Measurements from ENCODE around the gene SLC1A6. TPM values are rescaled to one million over a fixed set of nuclear protein-coding genes. Genes with fewer than 3 reads are reported as not detected.
"Not testable (repeated sequence)": the region's sequence is repeated elsewhere in the genome, so short reads cannot be mapped to it uniquely, and the experiment has no call there.

The SLC1A6 gene
- 0.26 TPM for polyA plus RNA-seq (2013, experiment 1 of 2)
- 0.15 TPM for polyA plus RNA-seq (2013, experiment 2 of 2)

DNA sequence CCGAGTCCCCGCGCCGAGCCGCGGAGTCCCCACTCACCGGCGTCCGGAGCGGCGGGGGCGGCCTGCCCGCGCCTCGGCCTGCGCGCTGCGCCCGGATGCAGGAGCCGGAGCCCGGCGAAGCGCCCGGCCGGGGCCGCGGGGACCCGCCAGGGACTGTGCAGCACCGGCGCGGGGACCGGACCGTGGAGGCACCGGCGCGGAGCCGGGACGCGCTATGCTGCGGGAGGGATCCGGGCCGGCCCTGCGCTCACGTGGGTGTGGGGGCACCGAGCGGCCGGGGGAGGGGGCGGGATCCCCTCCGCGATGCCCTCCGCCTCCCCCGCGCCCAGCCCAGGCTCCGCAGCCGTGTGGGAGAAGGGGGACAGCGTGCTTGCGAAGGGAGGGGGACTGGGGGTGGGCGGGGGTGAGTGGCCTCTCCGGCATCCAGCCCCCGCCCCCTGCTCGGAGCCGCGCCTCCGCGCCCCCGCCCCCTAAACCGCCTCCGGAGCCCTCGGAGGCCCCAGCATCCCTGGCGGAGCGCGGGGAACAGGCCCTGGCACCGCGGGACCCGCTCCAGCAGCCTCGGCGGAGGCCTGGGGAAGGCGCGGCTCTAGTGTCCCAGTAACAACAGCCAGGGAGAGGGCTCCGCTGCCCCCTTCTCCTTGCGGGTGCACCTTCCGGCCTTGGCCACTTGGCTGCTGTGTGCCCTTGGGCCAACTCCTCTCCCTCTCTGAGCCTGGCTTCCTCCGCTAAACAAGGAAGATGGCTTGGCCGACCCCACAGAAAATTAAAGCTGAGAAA lies at the start of gene SLC1A6:
Gene SLC1A6 (minus strand): TSS at position 389 of the 780 bp plus-strand sequence. CDS start 6,954 bp downstream, outside the sequence.
- H3K27ac ChIP-seq (ENCODE audit: low read depth, low read length, severe bottlenecking) = no peak within 1 kb of the TSS
- 6 to 7% methylated on average over 37 to 39 of the region's 84 CpGs for WGBS, 2 experiments (ENCODE audit: insufficient coverage in 2 of 2)
- H3K4me3 ChIP-seq (ENCODE audit: extremely low read depth, insufficient read depth, low read length, poor library complexity, severe bottlenecking) = peak within 1 kb of the TSS; percentile 2

DNA sequence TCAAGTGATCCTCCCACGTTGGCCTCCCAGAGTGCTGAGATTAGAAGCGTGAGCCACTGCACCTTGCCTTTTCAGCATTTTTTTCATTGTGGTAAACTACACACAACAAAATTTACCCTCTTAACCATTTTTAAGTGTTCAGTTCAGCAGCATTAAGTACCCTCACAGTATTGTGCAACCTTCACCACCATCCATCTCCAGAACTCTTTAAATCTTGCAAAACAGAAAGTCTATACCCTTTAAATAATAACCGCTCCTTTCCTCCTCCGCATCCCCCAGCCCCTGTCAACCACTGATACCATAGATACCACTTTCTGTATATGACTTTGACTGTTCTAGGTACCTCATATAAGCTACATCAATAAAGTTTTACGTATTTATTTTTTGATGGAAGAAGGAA lies 48.8 kb upstream of the SLC1A6 start:
- WGBS, 2 experiments (ENCODE audit: insufficient coverage in 2 of 2) = 76 to 83% methylated on average over 3 to 4 of the region's 5 CpGs
- Histone ChIP-seq H3K4me3 (ENCODE audit: extremely low read depth, insufficient read depth, low read length, poor library complexity, severe bottlenecking) (no peak overlapping the region), H3K9me3 (ENCODE audit: control insufficient read depth, low read length) (peaks cover 31% of the 10 kb centered on the region), H3K36me3 (ENCODE audit: control insufficient read depth, insufficient read depth, low read length) (no peaks in the 10 kb centered on the region), H3K27ac (ENCODE audit: low read depth, low read length, severe bottlenecking) (no peak overlapping the region), H3K4me1 (ENCODE audit: control insufficient read depth, insufficient read depth, low read length, poor library complexity, severe bottlenecking) (no peaks in the 10 kb centered on the region)

More for the DNA sequence above, at the start of gene SLC1A6:
- H3K36me3 ChIP-seq (ENCODE audit: control insufficient read depth, insufficient read depth, low read length) = no peaks in the 10 kb centered on the region
- no peaks in the 10 kb centered on the region for H3K4me1 ChIP-seq (ENCODE audit: control insufficient read depth, insufficient read depth, low read length, poor library complexity, severe bottlenecking)
- H3K9me3 ChIP-seq (ENCODE audit: control insufficient read depth, low read length) = no peaks in the 10 kb centered on the region

DNA sequence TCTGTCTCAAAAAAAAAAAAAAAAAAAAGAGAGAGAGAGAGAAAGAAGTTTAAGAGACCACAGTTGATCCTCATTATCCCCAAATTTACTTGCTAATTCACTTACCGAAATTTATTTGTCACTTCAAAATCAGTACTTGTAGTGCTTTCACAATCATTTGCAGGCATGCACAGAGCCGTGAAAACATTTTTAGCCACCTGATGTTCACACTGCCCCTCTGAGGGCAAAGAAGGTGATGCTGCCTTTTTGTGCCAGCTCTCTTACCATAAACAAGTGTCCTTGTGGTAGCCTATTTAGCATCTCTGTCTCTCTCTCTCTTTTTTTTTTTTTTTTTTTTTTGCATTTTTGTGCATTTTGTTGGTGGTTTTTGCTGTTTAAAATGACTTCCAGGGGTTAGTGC lies 45.6 kb upstream of the SLC1A6 start:
- WGBS, 2 experiments (ENCODE audit: insufficient coverage in 2 of 2) = 52 to 56% methylated on average over 2 of the region's 2 CpGs
- Histone ChIP-seq H3K9me3 (ENCODE audit: control insufficient read depth, low read length) (peaks cover 21% of the 10 kb centered on the region), H3K36me3 (ENCODE audit: control insufficient read depth, insufficient read depth, low read length) (no peaks in the 10 kb centered on the region), H3K4me1 (ENCODE audit: control insufficient read depth, insufficient read depth, low read length, poor library complexity, severe bottlenecking) (no peaks in the 10 kb centered on the region), H3K4me3 (ENCODE audit: extremely low read depth, insufficient read depth, low read length, poor library complexity, severe bottlenecking) (no peak overlapping the region), H3K27ac (ENCODE audit: low read depth, low read length, severe bottlenecking) (no peak overlapping the region)

DNA sequence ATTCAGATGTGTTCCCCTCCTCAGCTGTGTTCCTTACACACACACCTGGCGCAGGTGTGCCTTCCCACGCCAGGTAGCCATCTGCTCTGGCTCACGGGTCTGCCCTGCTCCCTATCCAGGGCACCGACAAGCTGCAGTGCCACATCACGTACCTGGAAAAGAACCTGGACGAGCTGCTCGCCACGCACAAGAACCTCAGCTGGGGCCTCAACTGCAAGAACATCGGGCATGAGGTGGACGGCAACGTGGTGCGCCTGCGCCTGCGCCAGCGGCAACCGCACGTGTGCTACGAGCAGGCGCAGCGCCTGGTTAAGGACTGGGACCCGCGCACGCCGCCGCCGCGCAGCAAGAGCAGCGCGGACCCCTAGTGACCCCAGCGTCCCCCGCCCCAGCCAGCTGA lies 43.1 kb upstream of the SLC1A6 start:
- WGBS, 2 experiments (ENCODE audit: insufficient coverage in 2 of 2) = 92 to 93% methylated on average over 18 to 31 of the region's 31 CpGs
- H3K4me3 ChIP-seq (ENCODE audit: extremely low read depth, insufficient read depth, low read length, poor library complexity, severe bottlenecking) = no peak overlapping the region
- peaks cover 18% of the 10 kb centered on the region for H3K9me3 ChIP-seq (ENCODE audit: control insufficient read depth, low read length)
- H3K27ac ChIP-seq (ENCODE audit: low read depth, low read length, severe bottlenecking) = no peak overlapping the region
- H3K4me1 ChIP-seq (ENCODE audit: control insufficient read depth, insufficient read depth, low read length, poor library complexity, severe bottlenecking) = no peaks in the 10 kb centered on the region
- H3K36me3 ChIP-seq (ENCODE audit: control insufficient read depth, insufficient read depth, low read length) = no peaks in the 10 kb centered on the region

DNA sequence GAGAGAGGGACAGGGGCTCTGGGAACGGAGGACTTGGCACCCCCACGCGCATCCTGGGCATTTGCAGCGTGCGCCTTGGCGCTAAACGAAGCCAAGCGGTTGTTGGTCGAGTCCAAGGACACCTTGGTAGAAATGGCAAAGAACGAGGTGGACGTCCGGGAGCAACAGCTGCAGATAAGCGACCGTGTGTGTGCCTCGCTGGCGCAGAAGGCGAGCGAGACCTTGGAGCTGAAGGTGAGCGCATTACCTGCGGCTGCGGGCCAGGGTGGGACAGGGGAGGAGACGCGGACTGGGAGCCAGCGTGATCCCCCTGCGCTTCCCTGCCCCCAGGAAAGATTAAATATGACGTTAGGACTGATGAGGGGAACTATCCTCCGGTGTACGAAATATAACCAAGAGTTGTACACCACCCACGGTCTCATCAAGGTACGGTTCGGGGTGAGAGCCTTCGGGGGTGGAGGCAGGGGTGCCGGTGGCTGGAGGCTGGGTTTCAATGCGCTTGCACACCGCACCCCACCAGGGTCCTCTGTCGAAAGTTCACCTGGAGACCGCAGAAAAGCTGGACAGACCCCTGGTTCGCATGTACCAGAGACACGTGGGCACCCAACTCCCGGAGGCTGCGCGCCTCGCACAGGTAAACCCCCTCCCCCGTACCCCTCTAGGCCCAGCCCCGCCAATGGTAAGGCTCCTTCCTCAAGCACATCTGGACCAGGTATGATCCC lies 41.8 kb upstream of the SLC1A6 start:
- H3K36me3 ChIP-seq (ENCODE audit: control insufficient read depth, insufficient read depth, low read length) = no peaks in the 10 kb centered on the region
- no peak overlapping the region for H3K4me3 ChIP-seq (ENCODE audit: extremely low read depth, insufficient read depth, low read length, poor library complexity, severe bottlenecking)
- H3K4me1 ChIP-seq (ENCODE audit: control insufficient read depth, insufficient read depth, low read length, poor library complexity, severe bottlenecking) = no peaks in the 10 kb centered on the region
- H3K9me3 ChIP-seq (ENCODE audit: control insufficient read depth, low read length) = peaks cover 22% of the 10 kb centered on the region
- no peak overlapping the region for H3K27ac ChIP-seq (ENCODE audit: low read depth, low read length, severe bottlenecking)
- WGBS, 2 experiments (ENCODE audit: insufficient coverage in 2 of 2) = 87% methylated on average over 39 to 40 of the region's 45 CpGs

DNA sequence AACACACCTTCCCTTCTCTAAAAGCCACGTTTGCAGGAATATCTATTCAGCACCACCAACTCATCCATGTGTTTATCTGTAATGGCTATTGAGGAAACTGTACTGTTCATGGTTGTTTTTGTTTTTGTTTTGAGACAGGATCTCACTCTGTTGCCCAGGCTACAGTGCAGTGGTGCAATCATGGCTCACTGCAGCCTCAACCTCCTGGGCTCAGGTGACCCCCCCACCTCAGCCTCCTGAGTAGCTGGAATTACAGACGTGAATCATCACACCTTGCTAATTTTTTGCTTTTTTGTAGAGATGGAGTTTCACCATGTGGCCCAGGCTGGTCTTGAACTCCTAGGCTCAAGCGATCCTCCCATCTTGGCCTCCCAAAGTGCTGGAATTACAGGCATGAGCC lies 39.2 kb upstream of the SLC1A6 start:
- not testable (repeated sequence) for H3K4me1 ChIP-seq (ENCODE audit: control insufficient read depth, insufficient read depth, low read length, poor library complexity, severe bottlenecking); H3K27ac ChIP-seq (ENCODE audit: low read depth, low read length, severe bottlenecking); H3K36me3 ChIP-seq (ENCODE audit: control insufficient read depth, insufficient read depth, low read length); H3K4me3 ChIP-seq (ENCODE audit: extremely low read depth, insufficient read depth, low read length, poor library complexity, severe bottlenecking)
- WGBS, 2 experiments (ENCODE audit: insufficient coverage in 2 of 2) = no CpG with 5 or more reads among the region's 3 CpGs
- H3K9me3 ChIP-seq (ENCODE audit: control insufficient read depth, low read length) = peaks cover 25% of the 10 kb centered on the region

DNA sequence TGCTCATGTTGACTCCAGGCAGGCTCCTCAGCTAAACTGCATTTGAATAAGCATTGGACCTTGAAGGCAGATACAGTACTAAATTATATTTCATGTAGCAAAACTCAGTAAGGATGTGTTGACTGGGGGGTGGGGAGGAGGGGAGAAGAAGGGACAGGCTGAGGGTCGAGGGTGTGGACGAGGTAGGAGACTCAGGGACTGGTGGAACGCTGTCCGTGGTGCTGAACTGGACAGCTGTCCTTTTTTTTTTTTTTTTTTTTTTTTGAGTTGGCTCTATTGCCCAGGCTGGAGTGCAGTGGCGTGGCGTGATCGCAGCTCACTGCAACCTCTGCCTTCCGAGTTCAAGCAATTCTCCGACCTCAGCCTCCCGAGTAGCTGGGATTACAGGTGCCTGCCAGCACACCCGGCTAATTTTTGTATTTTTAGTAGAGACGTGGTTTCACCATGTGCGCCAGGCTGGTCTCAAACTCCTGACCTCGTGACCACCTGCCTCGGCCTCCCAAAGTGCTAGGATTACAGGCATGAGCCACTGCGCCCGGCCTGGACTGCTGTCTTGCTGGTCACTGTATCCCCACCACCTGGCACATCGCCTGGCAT lies 36.4 kb upstream of the SLC1A6 start:
- Histone ChIP-seq H3K4me1 (ENCODE audit: control insufficient read depth, insufficient read depth, low read length, poor library complexity, severe bottlenecking) (no peaks in the 10 kb centered on the region), H3K9me3 (ENCODE audit: control insufficient read depth, low read length) (peaks cover 29% of the 10 kb centered on the region), H3K36me3 (ENCODE audit: control insufficient read depth, insufficient read depth, low read length) (no peaks in the 10 kb centered on the region), H3K27ac (ENCODE audit: low read depth, low read length, severe bottlenecking) (no peak overlapping the region), H3K4me3 (ENCODE audit: extremely low read depth, insufficient read depth, low read length, poor library complexity, severe bottlenecking) (no peak overlapping the region)
- WGBS, 2 experiments (ENCODE audit: insufficient coverage in 2 of 2) = 60 to 69% methylated on average over 11 to 15 of the region's 18 CpGs

DNA sequence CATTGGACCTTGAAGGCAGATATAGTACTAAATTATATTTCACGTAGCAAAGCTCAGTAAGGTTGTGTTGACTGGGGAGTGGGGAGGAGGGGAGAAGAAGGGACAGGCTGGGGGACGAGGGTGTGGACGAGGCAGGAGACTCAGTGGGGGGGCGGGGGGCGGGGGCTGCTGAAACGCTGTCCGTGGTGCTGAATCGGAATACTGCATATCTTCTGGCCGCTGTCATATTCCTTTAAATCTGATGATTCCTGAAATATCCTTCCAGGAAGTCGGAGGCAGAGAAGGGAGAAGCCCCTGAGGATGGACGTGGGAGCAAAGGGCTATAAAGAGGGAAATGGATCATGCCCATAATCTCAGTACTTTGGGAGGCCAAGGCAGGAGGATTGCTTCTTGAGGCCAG lies 34.9 kb upstream of the SLC1A6 start:
- H3K4me3 ChIP-seq (ENCODE audit: extremely low read depth, insufficient read depth, low read length, poor library complexity, severe bottlenecking) = no peak overlapping the region
- no peaks in the 10 kb centered on the region for H3K4me1 ChIP-seq (ENCODE audit: control insufficient read depth, insufficient read depth, low read length, poor library complexity, severe bottlenecking)
- no peaks in the 10 kb centered on the region for H3K36me3 ChIP-seq (ENCODE audit: control insufficient read depth, insufficient read depth, low read length)
- peaks cover 32% of the 10 kb centered on the region for H3K9me3 ChIP-seq (ENCODE audit: control insufficient read depth, low read length)
- WGBS, 2 experiments (ENCODE audit: insufficient coverage in 2 of 2) = 7 to 35% methylated on average over 2 to 3 of the region's 11 CpGs
- H3K27ac ChIP-seq (ENCODE audit: low read depth, low read length, severe bottlenecking) = no peak overlapping the region

DNA sequence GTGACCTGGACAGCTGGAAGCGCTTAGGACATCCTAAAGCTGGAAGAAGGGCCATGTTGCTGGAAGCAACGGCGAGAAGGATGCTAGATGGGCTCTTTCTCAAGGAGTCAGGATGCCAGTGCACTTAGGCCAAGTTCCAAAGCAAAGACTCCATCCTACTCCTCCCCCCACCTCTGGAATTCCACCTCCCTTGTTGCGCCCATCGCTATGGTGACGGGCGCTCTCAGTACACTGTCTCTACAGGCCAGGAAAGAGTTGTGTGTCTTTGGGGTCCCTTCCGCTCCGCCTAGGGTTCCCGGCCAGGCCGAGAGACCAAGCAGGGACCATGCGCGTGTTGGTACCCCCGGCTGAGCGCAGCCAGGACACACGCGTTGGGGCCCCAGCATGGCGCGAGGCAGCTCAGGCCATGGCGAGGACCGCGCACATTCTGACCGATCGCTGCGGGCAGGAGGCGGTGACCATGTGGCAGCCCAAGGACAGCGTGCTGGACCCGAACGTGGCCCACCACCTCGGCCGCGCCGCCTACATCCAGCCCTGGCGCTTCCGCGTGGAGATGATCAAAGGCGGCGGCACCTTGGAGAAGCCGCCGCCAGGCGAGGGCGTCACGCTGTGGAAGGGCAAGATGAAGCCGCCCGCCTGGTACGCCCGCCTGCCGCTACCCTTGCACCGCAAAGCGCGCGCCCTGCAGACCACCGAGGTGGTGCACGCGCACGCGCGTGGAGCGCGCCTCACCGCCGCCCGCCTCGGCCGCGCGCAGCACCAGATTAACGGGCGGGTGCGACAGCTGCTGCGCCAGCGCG lies 31.0 kb upstream of the SLC1A6 start:
- Histone ChIP-seq H3K27ac (ENCODE audit: low read depth, low read length, severe bottlenecking) (no peak overlapping the region), H3K36me3 (ENCODE audit: control insufficient read depth, insufficient read depth, low read length) (no peaks in the 10 kb centered on the region), H3K4me3 (ENCODE audit: extremely low read depth, insufficient read depth, low read length, poor library complexity, severe bottlenecking) (no peak overlapping the region), H3K4me1 (ENCODE audit: control insufficient read depth, insufficient read depth, low read length, poor library complexity, severe bottlenecking) (no peaks in the 10 kb centered on the region), H3K9me3 (ENCODE audit: control insufficient read depth, low read length) (peaks cover 30% of the 10 kb centered on the region)
- WGBS, 2 experiments (ENCODE audit: insufficient coverage in 2 of 2) = 67 to 68% methylated on average over 69 to 73 of the region's 73 CpGs

DNA sequence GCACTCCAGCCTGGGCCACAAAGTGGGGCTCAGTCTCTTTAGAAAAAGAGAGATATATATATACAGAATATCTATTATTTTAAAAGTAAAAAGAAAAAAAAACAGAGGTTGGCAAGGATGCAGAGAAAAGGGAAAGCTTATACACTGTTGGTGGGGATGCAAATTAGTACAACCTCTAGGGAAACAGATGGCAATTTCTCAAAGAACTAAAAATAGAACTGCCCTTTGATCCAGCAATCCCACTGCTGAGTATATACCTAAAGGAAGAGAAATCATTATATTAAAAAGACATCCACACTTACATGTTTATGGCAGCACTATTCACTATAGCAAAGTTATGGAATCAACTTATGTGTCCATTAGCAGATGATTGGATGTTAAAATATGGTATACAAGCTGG lies 28.6 kb upstream of the SLC1A6 start:
- Histone ChIP-seq H3K9me3 (ENCODE audit: control insufficient read depth, low read length) (peaks cover 21% of the 10 kb centered on the region), H3K27ac (ENCODE audit: low read depth, low read length, severe bottlenecking) (no peak overlapping the region), H3K4me1 (ENCODE audit: control insufficient read depth, insufficient read depth, low read length, poor library complexity, severe bottlenecking) (no peaks in the 10 kb centered on the region), H3K36me3 (ENCODE audit: control insufficient read depth, insufficient read depth, low read length) (no peaks in the 10 kb centered on the region), H3K4me3 (ENCODE audit: extremely low read depth, insufficient read depth, low read length, poor library complexity, severe bottlenecking) (no peak overlapping the region)

Measured in mesodermal cell (in vitro differentiated cells).